Measurements from ENCODE around the gene C20orf173.
"Not testable (repeated sequence)": the region's sequence is repeated elsewhere in the genome, so short reads cannot be mapped to it uniquely, and the experiment has no call there.

The C20orf173 gene, protein sequence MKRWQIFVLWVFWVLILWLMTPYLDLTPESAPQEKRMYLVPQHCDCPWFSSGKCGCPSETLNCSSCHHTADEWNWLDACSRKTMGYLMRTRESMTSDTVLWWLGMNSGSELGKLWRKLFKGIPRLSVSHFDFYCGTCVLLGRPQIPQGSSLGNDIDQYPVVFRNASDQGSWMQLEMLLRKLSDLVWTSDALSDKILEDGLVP

DNA sequence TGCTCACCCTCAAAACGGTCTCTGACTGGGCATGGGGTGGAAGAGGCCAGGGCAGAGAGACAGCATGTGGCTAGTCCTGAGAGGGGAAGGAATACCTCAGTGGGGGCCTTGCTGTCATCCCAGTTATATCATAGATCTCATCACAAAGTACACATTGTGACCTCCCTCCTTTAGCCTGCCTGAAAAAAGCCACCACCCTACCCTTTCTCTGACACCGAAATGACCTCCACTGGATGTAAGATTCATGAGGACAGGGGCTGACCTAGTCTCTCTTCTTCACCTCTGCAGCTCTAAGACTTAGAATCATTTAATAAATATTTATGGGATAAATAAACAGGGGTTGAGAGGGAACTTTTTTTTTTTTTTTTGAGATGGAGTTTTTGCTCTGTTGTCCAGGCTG is at the start of gene C20orf173:
Gene C20orf173 (minus strand): TSS at position 101 of the 400 bp plus-strand sequence. CDS start 279 bp downstream, outside the sequence.
- DNase-seq, result no peak

DNA sequence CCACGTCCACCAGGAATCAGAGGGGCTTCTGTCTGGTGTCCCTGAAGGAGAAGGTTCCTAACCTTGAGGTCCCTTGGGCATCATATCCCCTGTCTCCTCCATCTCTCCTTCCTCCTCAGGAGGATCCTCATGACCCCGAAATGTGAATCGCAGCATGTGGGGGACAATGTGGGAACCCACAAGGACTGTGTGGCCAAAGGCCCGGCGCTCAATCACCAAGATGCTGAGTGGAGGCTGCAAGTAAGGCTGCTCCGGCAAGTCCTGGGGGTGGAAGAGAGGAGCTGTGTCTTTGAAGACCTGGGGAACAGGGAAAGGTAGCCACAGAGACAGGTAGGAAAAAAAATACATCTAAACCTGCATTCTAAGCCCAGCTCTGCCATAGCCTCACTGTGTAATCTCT is 49.7 kb upstream of the C20orf173 start:
- DNase-seq, result no peak

DNA sequence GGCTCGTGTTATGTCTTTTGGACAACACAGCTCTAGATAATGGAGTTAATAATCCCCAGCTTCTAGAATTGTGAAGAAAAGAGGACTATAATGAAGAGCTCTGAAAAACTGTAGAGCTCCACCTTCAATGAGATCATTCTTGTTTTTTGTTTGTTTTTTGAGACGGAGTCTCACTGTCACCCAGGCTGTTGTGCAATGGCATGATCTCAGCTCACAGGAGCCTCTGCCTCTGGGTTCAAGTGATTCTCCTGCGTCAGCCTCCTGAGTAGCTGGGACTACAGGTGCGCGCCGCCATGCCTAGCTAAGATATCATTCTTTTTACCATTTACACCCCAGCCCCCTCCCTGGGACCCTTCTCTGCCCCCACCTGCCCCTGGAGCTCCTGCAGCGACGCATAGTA is 49.0 kb upstream of the C20orf173 start:
- DNase-seq, result no peak

DNA sequence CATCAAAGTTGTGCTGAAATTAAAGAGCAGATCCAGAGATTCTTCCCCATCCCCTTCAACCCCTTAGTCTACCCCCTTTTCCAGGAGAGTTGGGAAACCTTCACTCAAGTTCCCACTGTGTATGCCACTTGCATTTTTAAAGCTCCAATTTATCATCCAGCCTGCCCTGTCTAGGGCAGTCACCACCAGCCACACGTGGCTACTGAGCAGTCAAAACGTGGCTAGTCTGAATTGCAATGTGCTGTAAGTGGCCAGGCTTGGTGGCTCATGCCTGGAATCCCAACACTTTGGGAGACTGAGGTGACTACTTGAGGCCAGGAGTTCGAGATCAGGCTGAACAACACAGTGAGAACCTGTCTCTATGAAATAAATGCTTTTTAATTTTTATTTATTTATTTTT is 47.4 kb upstream of the C20orf173 start:
- no peak for DNase-seq

DNA sequence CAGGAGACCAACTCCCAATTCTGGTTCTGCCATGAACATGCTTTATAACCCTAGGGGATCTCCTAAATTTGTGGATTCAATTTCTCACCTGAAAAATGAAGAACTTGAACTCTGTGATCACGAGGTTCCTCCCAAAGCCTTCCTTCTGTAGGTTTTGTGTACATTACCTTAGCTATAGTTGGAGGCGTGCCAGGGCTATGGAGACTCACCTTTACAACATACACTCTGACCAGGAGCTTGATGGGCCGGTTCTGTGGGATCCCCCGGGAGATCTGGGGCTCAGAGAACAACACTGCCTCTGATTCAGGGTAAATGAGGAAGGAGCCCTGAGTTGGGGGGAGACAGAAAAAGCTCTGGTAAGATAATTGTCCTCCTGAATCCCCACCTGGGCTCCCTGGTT is 46.5 kb upstream of the C20orf173 start:
- no peak for DNase-seq

DNA sequence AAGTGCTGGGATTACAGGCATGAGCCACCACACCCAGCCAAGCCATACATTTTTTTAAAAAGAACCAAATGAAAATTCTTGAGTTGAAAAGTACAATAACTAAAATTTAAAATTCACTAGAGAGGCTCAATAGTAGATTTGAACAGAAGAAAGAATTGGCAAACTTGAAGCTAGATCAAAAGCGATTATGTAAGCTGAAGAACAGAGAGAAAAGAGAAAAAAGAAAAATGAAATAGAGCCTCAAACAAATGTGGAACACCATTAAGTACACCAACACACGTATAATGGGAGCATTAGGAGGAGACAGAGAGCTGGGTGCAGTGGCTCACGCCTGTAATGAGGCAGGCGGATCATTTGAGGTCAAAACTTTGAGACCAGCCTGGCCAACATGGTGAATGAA is 43.4 kb upstream of the C20orf173 start:
- DNase-seq, result no peak

DNA sequence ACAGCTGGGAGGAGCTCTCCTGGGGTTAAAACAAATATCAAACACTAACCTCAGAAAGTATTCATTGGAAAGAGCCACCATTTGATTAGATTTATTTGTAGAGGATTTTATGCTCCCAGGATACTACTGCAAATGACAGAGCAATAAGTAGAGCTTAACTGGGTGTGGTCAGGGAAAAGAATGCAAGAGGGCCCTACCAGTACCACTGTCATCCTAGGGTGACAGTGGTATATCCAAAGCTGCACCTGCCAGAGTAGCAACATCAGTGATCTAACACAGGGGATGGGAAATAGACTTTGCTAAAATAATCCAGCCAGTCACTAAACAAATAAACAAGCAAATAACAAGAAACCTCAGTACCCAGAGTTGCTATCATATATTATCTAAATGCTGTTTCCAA is 42.1 kb upstream of the C20orf173 start:
- DNase-seq, result no peak

DNA sequence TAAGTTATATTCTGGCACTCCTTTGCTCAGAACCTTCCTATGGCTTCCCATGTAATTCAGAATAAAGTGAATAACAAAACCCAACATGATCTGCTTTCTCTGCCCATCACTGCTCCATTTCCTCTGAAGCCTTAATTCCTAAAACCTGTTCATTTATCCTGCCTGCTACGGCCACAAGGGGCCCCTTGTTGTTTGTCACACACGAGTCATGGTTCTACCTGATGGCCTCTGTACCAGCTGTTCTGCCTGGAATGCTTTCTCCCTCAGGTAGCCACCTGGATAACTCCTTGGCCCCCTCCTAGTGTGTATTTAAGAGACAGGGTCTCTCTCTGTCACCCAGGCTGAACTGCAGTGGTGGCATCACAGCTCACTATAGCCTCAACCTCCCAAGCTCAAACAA is 39.2 kb upstream of the C20orf173 start:
- no peak for DNase-seq

DNA sequence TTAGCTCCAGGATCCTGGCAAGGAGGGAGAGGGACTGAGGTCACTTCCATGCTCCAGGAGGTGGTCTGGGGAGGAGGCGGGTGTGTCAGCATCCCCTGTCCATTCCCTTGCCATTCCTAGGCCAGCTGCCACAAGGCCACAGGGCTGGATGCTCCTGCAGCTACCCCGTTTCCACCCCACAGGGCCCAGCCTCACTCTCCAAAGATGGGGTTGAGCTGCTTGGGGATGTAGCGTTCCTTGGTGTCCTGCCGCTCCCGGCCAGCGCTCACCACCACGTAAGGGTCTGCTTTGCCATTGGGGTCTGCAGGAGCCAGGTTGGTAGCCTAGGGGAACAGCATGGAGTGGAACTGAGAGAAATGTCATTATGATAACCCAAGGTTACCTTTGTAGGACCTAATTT is 35.5 kb upstream of the C20orf173 start:
- DNase-seq, result no peak

DNA sequence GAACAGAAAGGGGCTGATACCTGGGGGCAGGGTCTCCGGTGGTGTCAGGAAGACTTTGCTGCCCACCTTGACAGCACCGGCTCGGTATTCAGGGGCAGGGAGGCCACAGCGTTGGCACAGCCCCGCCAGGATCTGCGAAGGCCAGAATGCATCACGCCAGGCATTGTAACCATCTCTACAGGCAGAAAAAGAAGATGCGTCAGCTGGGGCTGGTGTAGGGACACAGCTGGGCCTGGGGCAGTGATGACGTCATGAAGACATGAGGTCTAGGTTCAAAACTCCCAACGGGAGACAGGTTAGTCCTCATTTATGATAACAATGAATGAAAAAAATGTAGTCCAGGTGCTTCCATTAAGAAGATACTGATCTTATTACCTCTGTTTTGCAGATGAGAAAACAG is 34.4 kb upstream of the C20orf173 start:
- DNase-seq, result no peak

DNA sequence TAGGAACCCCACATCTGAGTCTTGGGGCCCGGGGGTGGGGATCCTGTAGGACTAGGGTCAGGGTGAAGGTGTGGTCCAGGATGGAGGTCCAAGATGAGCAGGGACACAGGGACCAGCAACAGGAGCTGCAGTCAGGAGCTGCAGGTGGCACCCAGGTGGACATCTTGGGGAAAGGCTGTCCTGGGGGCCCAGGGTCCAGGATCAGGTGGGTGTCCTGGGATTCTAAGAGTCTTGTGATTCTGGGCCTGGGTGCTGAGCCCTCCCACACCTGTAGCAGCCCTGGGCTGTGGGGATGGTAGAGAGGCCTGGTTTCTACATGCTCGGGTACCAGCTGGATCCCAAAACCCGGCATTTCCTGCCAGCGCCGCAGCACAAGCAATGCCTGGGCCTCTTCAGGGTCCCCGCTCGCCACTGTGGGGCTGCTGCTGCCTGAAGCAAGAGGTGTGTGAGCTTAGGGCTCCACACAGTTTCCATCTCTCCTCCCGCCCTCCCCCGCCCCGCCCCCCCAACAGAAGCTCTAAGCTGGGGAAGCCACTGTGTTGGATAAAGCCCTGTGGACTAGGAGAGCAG is 33.2 kb upstream of the C20orf173 start:
- no peak for DNase-seq

DNA sequence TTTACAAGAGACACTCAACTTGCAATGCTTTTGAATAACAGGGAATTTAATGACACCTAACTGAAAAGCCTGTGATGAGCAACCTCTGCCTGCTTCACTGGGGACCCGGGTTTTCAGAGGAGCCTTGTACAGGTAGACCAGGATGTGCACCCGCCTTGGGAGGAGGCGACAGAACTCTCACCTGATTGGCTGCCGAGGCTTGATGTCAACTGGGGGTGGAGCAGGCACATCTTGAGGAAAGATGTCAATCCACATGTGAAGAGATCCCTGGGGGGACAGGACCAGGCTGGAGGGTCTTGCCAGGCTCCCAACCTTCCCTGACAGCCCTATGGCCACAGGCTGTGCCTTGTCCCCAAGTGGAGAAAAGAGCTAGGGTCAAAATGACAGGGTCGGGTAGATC is 32.2 kb upstream of the C20orf173 start:
- no peak for DNase-seq

DNA sequence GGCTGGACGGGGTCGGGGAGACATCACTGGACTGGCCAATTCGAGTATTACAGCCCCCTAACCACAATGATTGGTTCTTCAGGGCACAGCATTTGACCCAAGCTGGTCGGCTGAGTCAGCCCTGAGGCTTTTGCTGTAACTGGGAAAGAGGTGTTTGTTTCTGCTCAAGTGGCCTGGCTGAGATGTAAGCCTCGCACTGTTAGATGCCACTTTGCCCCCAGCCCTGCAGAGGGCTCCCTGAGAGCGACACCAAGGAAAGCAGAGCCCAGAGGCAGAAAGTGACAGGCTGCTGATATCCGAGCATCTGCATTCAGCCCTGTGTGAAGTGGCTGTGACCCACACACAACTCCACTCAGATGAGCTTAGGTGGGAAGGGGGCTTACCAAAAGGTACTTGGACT is 31.8 kb upstream of the C20orf173 start:
- DNase-seq, result peak; percentile 30

DNA sequence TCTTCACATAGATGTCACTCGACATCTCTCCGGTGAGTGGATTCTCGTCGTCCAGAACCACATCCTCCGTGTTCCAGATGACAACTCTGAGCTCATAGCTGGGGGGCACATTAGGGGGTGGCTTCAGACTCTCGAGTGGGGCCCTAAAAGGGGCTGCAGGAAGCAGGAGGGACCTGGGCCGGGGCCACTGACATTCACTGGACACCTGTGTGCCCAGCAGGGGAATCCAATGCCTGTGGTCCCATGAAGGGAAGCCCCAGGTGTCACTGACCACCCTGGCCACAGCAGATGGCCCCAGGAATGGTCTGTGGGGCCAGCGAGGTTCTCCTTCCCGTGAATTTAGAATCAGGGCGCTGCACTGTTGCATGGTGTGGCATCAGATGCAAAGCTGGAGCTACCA is 31.1 kb upstream of the C20orf173 start:
- DNase-seq, result no peak

DNA sequence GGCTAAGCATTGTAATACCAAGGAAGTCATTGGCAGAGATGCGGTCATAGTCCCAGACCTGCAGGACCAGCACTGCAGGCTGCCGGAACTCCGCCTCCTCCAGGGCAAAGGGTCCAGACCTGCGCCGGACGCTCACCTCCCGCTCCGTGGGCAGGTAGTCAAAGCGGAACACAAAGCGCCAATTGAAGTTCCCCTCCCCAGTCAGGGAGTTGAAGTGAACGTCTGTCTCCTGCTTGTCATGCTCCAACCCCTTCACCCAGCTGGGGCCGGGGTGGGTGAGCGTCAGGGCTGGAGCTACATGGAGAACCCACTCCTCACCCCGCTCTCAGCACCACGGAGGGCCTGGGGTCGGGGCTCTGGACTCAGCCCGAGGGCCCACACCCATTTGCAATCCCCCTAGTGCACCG is 30.7 kb upstream of the C20orf173 start:
- no peak for DNase-seq

DNA sequence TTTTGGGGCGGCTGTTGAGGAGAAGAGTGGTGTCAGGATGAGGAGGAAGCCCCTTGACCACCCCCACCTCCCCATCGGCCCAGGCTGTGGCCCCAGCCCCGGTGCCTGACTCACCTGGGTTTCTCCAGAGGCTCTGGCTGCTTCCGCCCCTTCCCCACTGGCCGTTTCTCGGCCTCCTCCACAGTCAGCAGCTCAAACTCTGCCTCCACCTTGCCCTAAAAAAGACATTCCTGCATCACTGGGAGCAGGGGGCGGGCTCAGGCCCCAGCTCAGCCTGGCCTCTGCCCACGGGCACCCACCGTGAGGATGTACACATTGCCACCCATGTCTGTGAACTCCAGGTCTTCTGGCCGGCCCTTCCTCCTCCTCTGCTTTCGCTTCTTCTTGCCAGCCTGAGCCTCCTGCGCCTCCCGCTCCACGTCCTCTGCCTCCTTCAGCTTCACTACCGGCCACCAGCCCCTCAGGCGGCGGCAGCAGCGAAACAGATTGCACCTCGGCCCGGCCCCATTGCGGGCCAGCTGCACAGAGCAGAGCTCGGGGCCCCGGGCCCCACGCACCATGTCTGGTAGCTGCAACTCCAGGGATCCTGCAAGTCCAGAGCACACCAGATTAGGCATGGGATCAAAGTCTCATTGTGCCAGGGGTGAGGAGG is 29.7 kb upstream of the C20orf173 start:
- DNase-seq, result no peak

DNA sequence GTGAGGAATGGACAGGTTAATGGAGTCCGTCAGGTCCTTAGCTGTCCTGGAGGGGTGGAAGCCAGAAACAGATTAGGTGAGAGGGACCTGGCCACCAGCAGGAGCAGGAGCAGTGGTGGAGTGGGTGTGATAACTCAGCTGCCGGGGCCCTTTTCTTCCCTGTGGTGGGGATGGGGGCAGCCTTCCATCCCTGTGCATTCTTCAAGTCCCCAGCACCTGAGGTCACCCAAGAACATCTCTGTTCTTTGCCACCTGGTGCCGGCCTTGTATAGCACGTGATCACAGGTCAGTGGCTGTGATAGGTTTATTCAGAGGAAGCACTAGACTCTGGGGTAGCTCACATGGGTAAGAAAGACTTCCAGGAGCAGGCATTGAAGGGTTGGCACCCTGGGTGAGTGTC is 29.0 kb upstream of the C20orf173 start:
- DNase-seq, result no peak

DNA sequence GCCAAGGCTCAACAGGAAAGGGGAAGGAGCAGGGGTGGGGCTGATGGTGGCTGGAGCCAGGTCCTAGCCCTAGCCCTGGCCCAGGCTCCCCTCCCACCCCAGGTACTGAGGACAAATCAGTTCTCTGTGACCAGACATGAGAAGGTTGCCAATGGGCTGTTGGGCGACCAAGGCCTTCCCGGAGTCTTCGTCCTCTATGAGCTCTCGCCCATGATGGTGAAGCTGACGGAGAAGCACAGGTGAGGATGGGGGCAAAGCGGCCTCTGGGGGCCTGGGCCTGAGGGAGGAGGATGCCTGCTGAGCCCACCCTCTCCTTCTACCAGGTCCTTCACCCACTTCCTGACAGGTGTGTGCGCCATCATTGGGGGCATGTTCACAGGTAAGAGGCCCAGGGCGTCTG is 27.4 kb upstream of the C20orf173 start:
- no peak for DNase-seq

DNA sequence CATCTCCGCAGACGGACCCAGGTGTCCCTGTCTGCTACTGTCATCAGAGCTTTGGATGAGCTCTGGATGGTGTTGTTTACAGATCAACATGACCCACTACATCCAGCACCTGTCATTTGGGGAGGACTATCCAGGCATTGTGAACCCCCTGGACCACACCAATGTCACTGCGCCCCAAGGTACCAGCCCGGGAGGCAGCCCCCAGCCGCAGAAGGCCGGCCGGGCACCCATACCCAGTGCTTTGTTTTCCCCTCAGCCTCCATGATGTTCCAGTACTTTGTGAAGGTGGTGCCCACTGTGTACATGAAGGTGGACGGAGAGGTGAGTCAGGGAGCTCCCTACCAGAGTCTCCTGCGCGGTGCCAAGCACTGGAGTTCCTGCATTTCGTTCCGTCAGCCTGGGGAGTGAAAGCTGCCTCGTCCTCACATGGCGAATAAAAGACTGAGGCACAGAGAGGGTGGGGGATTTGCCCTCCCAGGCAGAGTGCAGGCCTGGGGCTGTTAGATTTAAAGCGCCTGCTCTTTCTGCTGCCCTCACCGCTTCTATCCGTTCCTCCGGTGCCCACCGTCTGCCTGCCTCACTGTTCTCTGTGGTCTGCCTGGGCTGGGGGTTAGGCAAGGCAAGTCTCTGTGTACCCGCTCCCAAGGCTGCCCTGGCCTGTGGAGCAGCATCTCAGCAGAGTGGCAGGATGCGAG is 26.6 kb upstream of the C20orf173 start:
- no peak for DNase-seq

DNA sequence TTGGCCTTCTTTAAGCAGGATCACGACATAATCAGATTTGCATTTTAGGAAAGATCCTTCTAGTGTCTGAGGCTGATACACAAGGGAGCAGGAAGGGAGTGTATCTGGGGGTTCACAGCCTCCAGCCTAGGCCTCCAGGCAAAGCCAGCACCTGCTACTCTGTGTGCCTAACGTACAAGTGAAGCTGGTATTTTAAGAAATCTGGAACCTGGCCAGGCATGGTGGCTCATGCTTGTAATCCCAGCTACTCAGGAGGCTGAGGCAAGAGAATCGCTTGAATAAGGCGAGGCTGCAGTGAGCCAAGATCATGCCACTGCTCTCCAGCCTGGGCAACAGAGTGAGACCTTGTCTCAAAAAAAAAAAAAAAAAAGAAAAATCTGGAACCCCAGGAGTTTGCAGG is 26.0 kb upstream of the C20orf173 start:
- DNase-seq, result not testable (repeated sequence)

DNA sequence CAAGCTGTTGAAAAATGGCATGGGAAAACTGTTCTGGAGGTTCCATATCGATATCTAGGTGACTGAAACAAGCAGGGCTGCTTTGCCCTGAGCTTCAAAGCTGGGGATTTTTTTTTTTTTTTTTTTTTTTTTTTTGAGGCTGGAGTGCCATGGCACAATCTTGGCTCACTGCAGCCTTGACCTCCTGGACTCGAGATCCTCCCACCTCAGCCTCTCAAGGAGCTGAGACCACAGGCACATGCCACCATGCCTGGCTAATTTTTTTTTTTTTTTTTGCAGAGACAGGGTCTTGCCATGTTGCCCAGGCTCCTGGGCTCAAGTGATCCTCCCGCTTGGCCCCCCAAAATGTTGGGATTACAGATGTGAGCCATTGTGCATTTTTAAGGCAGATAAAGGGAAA is 23.5 kb upstream of the C20orf173 start:
- no peak for DNase-seq

DNA sequence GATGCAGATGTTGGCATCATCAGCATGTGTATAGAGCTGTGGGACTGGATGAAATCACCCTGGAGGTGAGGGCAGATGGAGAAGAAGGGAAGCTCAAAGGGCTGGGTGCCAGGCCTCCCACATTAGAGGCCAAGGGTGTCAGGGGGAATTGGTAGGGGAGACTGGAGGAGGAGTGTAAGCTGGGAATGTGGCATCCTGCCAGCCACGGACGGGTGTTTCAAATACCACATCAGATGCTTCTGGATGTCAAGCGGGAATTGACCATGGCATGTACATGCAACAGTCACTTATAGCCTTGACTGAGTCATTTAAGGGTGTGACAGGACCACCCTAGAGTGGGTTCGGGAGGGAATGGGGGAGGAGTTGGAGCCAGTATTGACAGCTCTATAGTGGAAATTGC is 22.1 kb upstream of the C20orf173 start:
- no peak for DNase-seq

DNA sequence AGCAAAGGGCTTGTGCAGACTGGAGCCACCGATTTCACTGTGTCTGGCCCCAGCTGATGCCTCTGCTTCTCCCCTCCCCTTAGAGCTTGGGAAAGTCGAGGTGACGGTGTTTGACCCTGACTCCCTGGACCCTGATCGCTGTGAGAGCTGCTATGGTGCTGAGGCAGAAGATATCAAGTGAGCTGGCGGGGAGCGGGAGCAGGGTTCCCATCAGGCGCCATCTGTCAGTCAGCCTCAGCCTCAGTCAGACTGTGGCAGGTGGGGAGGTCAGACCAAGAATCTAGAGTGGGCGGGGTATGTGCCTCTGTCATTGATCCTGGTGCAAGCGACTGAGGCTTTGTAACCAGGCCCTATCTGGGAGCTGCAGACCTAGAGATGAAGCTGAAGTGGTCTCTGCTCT is 17.9 kb upstream of the C20orf173 start:
- no peak for DNase-seq

DNA sequence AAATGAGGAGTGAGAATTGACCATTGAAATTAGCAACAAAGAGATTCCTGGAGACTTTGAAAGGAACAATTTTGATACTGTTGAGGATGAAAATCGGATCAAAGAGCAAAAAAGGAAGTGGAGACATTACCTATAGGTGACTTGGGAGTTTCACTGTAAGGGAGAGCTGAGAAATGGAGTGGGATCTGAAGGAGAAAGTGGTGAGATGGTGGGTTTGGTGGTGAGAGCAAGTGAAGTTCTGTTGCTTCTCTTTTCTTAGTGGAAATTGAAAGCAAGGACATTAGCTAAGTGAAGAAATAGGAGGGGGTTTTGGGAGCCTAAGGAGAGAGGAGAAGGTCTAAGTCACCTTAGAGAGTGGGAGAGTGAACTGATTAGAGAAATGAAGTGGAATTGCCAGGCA is 16.7 kb upstream of the C20orf173 start:
- DNase-seq, result no peak
